ENCODE data around the gene KLHL29. TPM values are rescaled to one million over a fixed set of nuclear protein-coding genes. Genes with fewer than 3 reads are reported as not detected.

Gene KLHL29
- total and polyA plus RNA-seq, 10 of the 15 experiments (the other 5 are each of a cell fraction or from before 2014, with no cell fraction given) = 1.4 to 19.5 (median 6.1) TPM

- TF ChIP-seq IRF3 (IDR thresholded peaks at IDR 0.05) = no peak
- TF ChIP-seq RB1 (IDR thresholded peaks at IDR 0.05; ENCODE audit: borderline replicate concordance) = no peak
- TF ChIP-seq WRNIP1 (IDR thresholded peaks at IDR 0.05; ENCODE audit: borderline replicate concordance, low read depth, low read length) = no peak
- no peak for TF ChIP-seq PRDM15 (CRISPR knock-in tag; IDR thresholded peaks at IDR 0.05)
- TF ChIP-seq USF1 (IDR thresholded peaks at IDR 0.05; ENCODE audit: borderline replicate concordance, extremely low read length, insufficient read depth, low read depth, low read length) = no peak
- no peak for TF ChIP-seq IRF4 (IDR thresholded peaks at IDR 0.05; ENCODE audit: low read depth, low read length)
- TF ChIP-seq RAD21 (IDR thresholded peaks at IDR 0.05; ENCODE audit: insufficient read depth, low read depth, low read length) = no peak
Measured at GRCh38 chr2:23350041-23350791, 34.8 kb upstream of the KLHL29 start (continued).
